ENCODE measurements around the gene GRIK3. TPM values are rescaled to one million over a fixed set of nuclear protein-coding genes. Genes with fewer than 3 reads are reported as not detected.

The GRIK3 gene
- total and polyA plus RNA-seq, 2 of the 8 experiments (the other 6 are each of a cell fraction or from before 2014, with no cell fraction given): 2.1 to 3.4 TPM

- Histone ChIP-seq H2AFZ (ENCODE audit: low read length) (no peak overlapping the region), H2BK120ac (replicated peaks; ENCODE audit: low read depth, low read length) (no peak overlapping the region), H3K23ac (ENCODE audit: insufficient read length) (no peak overlapping the region), H2BK15ac (ENCODE audit: low read length) (no peak overlapping the region), H2BK5ac (ENCODE audit: low read depth, low read length) (no peak overlapping the region), H4K5ac (ENCODE audit: insufficient read length, low read depth, low read length) (no peak overlapping the region), H3K23me2 (ENCODE audit: low read depth, low read length) (no peaks in the 10 kb centered on the region), H3K79me1 (ENCODE audit: low read depth, low read length) (no peaks in the 10 kb centered on the region), H3K18ac (ENCODE audit: extremely low read depth, low read length) (no peak overlapping the region), H3K9me3 (ENCODE audit: insufficient read depth in 2 of 2, low read depth in 1 of 2, low read length in 1 of 2) (peaks cover 10 to 13% of the 10 kb centered on the region in 2 experiments), H2BK12ac (ENCODE audit: low read depth, low read length) (no peak overlapping the region), H3K9ac (replicated peaks in 1 of 4; ENCODE audit: extremely low read depth in 1 of 4, low read depth in 3 of 4, low read length in 3 of 4) (no peak overlapping the region), H3K27me3 (replicated peaks in 1 of 4; ENCODE audit: control insufficient read depth in 3 of 4, extremely low read depth in 1 of 4, insufficient read depth in 3 of 4, low read length in 3 of 4) (no peaks in the 10 kb centered on the region; a peak in 1 of 7 replicates), H4K91ac (replicated peaks; ENCODE audit: insufficient read length, low read length) (no peak overlapping the region), H3K4me1 (replicated peaks in 1 of 4; ENCODE audit: control insufficient read depth in 3 of 4, insufficient read depth in 4 of 4, low read length in 3 of 4) (peaks cover 0 to 15% (median 7%) of the 10 kb centered on the region in 4 experiments; a peak in 5 of 7 replicates), H3K79me2 (ENCODE audit: control insufficient read depth in 1 of 2, insufficient read depth in 2 of 2, low read length in 2 of 2) (no peaks in the 10 kb centered on the region; a peak in 1 of 4 replicates), H2AK5ac (ENCODE audit: low read depth, low read length) (no peak overlapping the region), H3K36me3 (ENCODE audit: control insufficient read depth in 2 of 4, insufficient read depth in 4 of 4, low read length in 3 of 4) (no peaks in the 10 kb centered on the region), H2BK20ac (ENCODE audit: low read length) (no peak overlapping the region), H3K14ac (ENCODE audit: insufficient read length) (no peak overlapping the region), H4K20me1 (replicated peaks in 1 of 2; ENCODE audit: control insufficient read depth in 1 of 2, insufficient read depth in 2 of 2, low read length in 2 of 2) (no peaks in the 10 kb centered on the region), H3K4me2 (ENCODE audit: insufficient read depth in 1 of 2, low read depth in 2 of 2, low read length in 2 of 2) (no peak overlapping the region), H3K56ac (replicated peaks; ENCODE audit: insufficient read length, low read depth, low read length) (no peak overlapping the region), H3K4me3 (ENCODE audit: extremely low read depth in 1 of 4, insufficient read depth in 2 of 4, low read depth in 3 of 4, low read length in 4 of 4) (no peak overlapping the region), H4K8ac (ENCODE audit: extremely low read depth, insufficient read depth, low read length) (no peak overlapping the region), H3K27ac (ENCODE audit: low read depth, low read length) (no peak overlapping the region), H3K4ac (replicated peaks; ENCODE audit: insufficient read length, low read depth, low read length) (no peak overlapping the region)
- ChIA-PET POLR2A (ENCODE audit: partially characterized antibody) (no interaction called here), CTCF (ENCODE audit: partially characterized antibody) (no interaction called here)
- FAIRE-seq (no peak), DNase-seq (ENCODE audit: low read depth in 1 of 2, low spot score in 2 of 2) (no peak)
- WGBS, 2 experiments (ENCODE audit: extremely low coverage in 1 of 2, insufficient coverage in 1 of 2, insufficient read length in 1 of 2, insufficient replicate concordance in 2 of 2, low coverage in 1 of 2, low lambda C conversion rate in 2 of 2, missing lambda C conversion rate in 1 of 2): 88% methylated on average over 4 of the region's 4 CpGs; no CpG with 5 or more reads in 1 of the 2 experiments
- TF ChIP-seq KDM5A (IDR thresholded peaks at IDR 0.05; ENCODE audit: low read length) (no peak), POLR2AphosphoS5 (IDR thresholded peaks at IDR 0.05; ENCODE audit: low read depth, low read length) (no peak), SIX5 (IDR thresholded peaks at IDR 0.05; ENCODE audit: low read depth, low read length) (no peak), JUN (IDR thresholded peaks at IDR 0.05; ENCODE audit: low read depth, low read length) (no peak), HDAC6 (IDR thresholded peaks at IDR 0.05; ENCODE audit: low read depth, low read length) (no peak), CTBP2 (IDR thresholded peaks at IDR 0.05; ENCODE audit: borderline replicate concordance, insufficient read depth, insufficient read length, low read length) (no peak), CREB1 (IDR thresholded peaks at IDR 0.05) (no peak)
- TF ChIP-seq, protein P1, sequence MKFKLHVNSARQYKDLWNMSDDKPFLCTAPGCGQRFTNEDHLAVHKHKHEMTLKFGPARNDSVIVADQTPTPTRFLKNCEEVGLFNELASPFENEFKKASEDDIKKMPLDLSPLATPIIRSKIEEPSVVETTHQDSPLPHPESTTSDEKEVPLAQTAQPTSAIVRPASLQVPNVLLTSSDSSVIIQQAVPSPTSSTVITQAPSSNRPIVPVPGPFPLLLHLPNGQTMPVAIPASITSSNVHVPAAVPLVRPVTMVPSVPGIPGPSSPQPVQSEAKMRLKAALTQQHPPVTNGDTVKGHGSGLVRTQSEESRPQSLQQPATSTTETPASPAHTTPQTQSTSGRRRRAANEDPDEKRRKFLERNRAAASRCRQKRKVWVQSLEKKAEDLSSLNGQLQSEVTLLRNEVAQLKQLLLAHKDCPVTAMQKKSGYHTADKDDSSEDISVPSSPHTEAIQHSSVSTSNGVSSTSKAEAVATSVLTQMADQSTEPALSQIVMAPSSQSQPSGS (IDR thresholded peaks at IDR 0.05; ENCODE audit: low read length): no peak
These were observed 115.7 kb downstream of the GRIK3 start for GRCh38 chr1:36918604-36919003.
